Keratinocyte (primary cell): Measurements from ENCODE around the gene RPL39L.

Source experiments
- CTCF ChIP-seq, 3 experiments: IDR thresholded peaks in 1 of 3; conservative IDR thresholded peaks in 1 of 3; optimal IDR thresholded peaks in 1 of 3; 2 replicates in 2 of 3; 3 replicates in 1 of 3; pipeline versions ENCODE3 to v1.5.1; 2011; ENCODE audit warnings: low read length in 3 of 3, mild to moderate bottlenecking in 3 of 3, moderate library complexity in 2 of 3, control low read depth in 1 of 3, inconsistent platforms in 1 of 3; ENCODE audit not compliant: insufficient read depth in 2 of 3; ENCODE audit errors: extremely low read depth in 1 of 3
- EZH2 ChIP-seq: IDR thresholded peaks from one replicate; pipeline ENCODE4 v1.6.1; 2012; ENCODE audit warnings: inconsistent platforms, mild to moderate bottlenecking, low read length, moderate library complexity

- TF ChIP-seq CTCF (optimal IDR thresholded peaks at IDR 0.05 in 1 of 3, IDR thresholded peaks at IDR 0.05 in 1 of 3, conservative IDR thresholded peaks at IDR 0.05 in 1 of 3; ENCODE audit: extremely low read depth in 1 of 3, insufficient read depth in 2 of 3, low read length in 3 of 3) (no peak), EZH2 (no peak)
Measured at GRCh38 chr3:187181454-187182170, 42.3 kb upstream of the RPL39L start.
